HG02870 (cell line): Measurements from ENCODE around the gene KDM6A.
"Not testable (repeated sequence)": the region's sequence is repeated elsewhere in the genome, so short reads cannot be mapped to it uniquely, and the experiment has no call there.

Source experiments
- ATAC-seq: cut with Tn5 transposase; IDR thresholded peaks from one replicate; pipeline ENCODE4 v1.9.1; 2021; ENCODE audit warnings: mild to moderate bottlenecking, moderate library complexity; ENCODE audit not compliant: unreplicated experiment

Gene KDM6A

DNA sequence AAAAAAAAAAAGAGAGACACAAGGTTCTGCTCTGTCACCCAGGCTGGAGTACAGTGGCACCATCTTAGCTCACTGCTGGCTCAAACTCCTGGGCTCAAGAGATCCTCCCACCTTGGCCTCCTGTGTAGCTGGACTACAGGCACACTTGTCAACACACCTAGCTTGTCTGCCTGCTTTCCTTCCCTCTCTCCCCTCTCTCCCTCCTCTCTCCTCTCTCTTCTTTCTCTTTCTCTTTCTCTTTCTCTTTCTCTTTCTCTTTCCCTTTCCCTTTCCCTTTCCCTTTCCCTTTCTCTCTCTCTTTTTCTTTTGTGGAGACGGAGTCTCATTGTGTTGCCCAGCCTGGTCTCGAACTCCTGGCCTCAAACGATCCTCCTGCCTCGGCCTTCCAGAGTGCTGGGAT is 195.6 kb downstream of the KDM6A start:
- ATAC-seq, result no peak

DNA sequence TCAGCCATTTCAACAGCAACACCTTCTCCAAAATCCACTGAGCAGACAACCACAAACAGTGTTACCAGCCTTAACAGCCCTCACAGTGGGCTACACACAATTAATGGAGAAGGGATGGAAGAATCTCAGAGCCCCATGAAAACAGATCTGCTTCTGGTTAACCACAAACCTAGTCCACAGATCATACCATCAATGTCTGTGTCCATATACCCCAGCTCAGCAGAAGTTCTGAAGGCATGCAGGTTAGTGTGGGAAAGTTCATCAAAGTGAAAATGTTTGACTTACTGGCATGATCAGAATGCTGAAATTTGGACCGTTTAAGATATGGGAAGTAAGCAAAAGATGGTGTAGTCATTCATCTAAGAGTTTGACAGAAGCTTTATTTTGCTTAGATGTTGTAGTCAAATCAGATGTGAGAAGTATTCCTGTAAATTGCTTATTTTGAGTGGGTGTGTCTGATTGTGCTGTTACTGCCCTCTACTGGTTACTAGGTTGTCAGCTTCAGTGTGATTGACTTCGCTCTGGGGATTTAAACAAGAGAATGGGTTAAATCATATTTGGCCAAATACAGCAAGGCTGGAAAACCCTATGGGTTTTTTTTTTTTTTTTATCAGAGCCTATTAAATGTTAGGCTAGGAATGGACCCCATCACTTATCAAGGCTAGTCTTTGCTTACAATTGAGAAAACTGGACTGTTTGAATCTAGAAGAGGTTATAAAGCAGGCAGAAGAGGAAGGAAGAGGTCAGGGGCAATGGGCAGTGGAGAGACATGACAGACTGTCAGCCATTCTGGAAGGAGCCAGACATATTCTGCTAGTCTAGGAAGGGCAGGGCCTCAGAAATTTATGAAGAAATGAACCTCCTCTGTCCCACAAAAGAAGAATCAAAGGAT is 197.4 kb downstream of the KDM6A start:
- no peak for ATAC-seq

DNA sequence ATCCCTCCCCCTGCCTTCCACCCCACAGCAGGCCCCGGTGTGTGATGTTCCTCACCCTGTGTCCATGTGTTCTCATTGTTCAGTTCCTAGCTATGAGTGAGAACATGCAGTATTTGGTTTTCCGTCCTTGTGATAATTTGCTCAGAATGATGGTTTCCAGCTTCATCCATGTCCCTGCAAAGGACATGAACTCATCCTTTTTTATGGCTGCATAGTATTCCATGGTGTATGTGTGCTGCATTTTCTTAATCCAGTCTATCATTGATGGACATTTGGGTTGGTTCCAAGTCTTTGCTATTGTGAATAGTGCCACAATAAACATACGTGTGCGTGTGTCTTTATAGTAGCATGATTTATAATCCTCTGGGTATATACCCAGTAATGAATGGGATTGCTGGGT is 200.0 kb downstream of the KDM6A start:
- ATAC-seq, result not testable (repeated sequence)

DNA sequence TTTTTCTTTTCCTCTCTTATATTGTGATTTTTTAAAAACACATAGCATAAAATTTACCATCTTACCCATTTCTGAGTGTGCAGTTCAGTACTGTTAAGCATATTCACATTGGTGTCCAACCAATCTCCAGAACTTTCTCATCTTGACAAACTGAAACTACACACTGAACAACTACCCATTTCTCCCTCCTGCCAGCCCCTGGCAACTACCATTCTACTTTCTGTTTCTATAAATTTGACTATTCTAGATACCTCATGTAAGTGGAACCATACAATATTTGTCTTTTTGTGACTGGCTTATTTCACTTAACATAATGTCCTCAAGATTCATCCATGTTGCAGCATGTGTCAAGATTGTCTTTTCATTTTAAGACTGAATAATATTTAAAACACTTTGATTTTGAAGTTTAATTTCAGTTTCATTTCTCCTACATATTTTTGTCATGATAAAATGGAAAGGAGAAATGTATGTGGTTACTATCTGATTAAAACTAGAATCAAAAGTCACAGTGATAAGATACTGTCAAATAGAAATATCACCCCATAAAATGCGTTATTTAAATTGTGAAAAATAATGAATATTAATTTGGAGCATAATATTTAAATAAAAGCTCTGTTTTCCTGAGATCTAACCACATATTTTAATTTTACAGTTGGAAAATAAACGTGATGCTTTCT is 204.9 kb downstream of the KDM6A start:
- ATAC-seq, result peak; percentile 85

DNA sequence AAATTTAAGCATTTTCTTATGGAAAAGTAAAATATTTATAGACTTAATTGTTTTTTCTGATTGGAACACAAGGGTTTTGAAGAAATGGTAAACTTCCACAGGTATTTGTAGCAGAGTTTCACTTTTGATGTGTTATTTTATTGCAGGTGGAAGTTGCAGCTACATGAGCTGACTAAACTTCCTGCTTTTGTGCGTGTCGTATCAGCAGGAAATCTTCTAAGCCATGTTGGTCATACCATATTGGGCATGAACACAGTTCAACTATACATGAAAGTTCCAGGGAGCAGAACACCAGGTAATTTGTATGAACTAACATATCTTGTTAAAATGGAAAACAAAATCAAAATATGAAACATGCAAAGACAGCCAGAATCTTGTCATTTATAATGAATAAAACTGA is 210.3 kb downstream of the KDM6A start:
- no peak for ATAC-seq

DNA sequence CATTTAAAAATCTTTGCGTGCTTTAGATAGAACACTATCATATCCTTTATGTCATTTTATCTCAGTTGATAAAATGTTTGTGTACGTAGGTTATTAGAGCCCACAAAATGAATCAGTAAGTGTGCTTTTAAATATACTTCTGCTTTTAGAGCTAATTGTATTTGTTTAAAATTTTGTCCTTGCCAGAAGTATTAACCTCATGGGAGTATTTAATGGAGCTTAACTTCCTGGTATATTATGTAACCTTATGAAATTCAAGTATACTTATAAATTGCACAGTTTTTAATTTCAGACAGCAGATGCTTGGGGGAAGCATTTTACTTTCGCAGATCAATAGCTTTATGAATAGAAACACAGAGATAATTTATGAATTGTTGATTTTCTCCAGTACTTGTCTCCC is 237.5 kb downstream of the KDM6A start:
- no peak for ATAC-seq

DNA sequence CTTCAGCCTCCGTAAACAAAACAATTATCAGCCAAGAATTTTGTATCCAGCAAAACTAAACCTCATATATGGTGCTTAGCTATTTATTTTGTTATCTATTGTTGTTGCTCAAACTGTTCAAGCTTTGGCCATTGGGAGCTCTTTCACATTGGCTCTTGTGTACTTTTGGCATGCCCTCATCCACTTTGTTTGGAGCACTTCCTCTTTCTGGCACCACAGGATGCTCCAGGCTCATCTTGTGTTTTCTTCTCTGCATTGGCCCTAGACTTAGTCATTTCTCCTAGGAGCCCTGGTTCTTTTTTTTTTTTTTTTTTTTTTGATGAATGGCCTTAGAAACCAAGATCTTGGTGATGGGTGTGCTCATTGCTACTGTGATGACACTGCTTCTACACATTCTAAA is 253.2 kb downstream of the KDM6A start:
- ATAC-seq, result no peak

DNA sequence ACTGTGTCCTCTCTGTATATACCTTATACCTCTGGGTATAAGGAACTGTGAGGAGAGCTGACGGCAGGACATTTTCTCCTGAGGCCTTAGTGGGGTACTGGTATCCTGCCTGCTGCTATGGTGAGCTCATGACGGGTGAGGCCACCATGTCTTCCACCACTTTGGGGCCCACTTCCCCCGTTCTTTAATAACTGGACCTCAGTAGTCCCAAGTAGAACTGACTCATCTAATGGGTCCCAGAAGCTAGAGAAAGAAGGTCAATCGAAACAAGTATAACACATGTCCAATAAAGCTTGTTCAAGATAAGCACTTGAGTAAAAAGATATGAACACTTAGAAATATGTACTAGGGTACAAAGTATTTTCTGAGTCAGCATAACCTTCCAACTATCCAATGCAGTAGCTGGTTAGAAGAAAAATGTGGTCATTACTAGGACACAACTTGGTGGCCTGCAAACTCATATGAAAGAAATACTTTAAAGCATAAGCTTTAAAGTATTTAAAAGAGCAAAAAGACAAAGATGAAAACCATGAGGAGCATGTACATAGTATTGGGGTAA is 256.0 kb downstream of the KDM6A start:
- no peak for ATAC-seq

DNA sequence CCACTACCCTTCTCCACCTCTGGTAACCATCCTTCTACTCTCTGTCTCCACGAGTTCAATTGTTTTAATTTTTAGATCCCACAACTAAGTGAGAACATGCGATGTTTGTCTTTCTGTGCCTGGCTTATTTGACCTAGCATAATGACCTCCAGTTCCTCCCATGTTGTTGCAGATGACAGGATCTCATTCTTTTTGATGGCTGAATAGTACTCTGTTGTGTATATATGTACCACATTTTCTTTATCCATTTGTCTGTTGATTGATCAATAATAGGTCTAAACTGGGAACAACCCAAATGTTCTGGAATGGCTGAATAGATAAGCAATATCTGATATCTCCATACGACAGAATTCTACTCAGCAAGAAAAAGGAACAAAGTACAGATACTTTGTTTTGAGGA is 260.5 kb downstream of the KDM6A start:
- no peak for ATAC-seq

DNA sequence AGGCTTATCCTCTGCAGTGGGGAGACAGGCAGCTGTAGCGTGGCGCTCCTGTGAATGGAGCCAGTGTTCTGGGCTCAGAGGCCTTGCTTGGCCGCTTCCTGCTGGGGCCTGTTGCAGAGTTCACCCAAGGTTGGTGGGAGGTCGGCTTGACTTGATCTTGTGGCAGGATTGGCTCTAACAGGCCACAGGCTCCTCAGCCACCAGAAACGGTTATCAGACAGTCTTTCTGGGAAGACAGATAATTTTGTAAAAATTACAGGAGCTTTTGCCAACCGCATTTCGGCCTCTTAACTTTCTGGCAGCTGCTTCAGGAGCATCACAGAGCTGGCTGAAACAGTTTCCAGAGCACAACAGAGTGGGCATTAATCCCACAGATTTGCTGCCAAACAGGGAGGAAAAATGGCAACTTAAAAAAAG is 261.3 kb downstream of the KDM6A start:
- no peak for ATAC-seq

DNA sequence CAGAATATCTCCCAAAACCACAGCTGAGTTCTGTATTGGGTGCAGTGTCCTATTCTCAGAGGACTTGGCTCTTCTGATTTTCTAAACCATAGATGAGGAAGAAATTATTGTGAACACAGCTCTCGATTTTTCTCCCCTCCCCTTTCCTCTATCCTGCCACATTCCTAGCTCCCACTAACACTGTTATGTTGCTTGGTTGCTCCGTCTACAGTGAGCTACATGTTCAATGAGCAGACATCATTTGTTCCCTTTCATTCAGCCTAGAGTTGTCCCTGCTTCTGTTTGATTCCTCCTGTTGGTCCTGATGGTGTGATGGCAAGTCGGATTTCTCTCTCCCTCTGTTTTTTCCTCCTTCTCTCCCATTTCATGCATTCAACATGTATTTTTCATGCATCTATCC is 261.8 kb downstream of the KDM6A start:
- ATAC-seq, result no peak

DNA sequence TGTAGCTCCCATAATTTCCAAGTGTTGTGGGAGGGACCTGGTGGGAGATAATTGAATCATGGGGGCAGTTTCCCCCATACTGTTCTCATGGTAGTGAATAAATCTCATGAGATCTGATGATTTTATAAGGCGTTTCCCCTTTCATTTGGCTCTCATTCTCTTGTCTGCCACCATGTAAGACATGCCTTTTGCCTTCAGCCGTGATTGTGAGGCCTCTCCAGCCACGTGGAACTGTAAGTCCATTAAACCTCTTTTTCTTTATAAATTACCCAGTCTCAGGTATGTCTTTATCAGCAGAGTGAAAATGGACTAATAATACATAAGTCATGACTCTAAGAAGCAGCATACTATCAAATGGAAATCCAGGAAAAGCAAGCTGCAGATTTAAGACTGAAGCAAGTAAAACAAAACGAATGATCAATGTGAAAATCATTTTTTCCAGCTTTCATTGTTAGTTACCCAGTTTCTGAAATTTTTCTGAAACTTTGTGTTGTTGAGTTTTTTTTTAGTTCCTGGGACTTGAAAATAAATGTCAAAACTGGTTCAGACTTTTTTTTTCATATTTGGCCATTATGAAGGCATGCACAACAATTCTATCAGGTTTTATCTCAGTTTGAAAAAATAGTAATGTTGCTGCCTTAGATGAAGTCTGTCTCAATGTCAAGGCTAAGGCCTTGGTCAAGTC is 262.5 kb downstream of the KDM6A start:
- not testable (repeated sequence) for ATAC-seq

DNA sequence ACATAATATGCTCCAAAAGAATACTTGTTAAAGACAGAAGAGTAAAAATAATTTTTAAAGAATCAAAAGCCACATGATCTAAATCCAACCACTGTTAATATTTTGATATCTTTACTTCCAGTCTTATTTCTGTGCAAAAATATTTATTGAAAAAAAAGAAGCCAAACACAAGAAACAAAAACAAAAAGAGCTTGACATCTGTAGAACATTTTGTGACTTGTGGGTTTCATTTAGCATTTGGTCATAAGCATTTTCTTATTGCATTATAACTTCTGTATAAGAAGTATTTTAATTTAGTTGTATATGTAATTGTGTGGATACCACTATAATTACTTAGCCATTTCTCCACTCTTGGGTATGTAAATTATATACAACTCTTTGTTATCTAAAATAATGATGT is 264.5 kb downstream of the KDM6A start:
- no peak for ATAC-seq

DNA sequence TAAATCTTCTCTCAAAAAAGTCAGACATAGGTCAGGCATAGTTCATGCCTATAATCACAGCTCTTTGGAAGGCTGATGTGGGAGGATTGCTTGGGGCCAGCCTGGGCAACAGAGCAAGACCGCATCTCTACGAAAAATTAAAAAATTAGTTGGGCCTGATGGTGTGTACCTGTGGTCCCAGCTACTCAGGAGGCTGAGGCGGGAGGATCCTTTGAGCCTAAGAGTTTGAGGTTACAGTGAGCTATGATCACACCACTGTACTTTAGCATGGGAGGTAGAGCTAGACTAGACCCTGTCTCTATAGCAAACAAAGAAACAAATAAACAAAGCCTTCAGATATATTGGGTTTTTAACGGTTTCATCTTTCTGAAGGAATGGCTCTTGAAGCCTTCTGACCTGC is 265.5 kb downstream of the KDM6A start:
- no peak for ATAC-seq

DNA sequence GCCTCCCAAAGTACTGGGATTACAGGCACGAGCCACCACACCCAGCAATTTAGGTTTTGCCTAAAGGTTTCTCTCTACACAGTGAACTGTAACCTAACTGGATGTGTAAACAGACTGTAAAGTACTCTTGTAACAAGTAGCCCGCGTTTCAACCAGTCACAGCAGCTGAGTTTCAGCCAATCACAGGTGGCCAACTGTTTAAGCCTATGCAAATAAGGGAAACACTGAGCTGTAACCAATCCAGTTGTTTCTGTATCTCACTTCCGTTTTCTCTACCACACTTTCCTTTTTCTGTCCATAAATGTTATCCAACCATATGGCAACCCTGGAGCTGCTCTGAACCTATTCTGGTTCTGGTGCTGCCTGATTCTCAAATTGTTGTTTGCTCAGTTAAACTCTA is 267.8 kb downstream of the KDM6A start:
- no peak for ATAC-seq

DNA sequence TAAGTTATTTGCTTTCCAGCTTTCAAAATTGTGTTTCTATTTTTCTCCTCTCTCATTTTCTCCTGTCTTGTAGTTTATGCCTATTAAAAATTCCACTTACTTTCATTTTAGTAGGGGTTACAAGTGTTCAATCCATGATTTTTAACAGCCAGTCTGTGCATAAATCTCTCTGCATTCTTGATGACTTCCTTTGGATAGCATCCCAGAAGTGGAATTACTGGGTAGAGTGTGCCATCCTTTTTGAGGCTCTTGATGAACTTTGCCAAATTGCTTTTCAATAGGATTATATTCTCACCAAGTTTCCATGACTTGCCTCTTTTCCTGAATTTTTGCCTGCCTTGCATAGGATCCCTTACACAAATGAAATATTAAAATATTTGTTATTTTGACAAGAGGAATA is 269.2 kb downstream of the KDM6A start:
- no peak for ATAC-seq

DNA sequence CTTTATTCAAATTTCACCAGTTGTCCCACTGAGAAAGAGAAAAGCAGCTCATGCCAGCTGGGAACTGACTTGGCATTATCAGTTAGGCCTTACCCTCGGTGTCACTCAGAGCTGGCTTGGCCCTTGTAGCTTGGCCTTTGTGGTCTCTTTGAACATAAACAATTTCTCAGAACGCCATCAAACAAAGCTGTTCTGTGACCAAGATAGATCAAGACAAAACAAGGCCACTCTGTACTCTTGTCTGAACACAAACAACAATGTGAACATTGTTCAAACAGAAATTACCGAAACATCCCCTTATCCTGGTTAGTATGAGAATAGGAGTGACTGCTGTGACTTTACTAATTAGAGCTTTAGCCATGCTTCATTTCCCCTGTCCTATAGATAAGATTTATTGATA is 270.5 kb downstream of the KDM6A start:
- no peak for ATAC-seq

DNA sequence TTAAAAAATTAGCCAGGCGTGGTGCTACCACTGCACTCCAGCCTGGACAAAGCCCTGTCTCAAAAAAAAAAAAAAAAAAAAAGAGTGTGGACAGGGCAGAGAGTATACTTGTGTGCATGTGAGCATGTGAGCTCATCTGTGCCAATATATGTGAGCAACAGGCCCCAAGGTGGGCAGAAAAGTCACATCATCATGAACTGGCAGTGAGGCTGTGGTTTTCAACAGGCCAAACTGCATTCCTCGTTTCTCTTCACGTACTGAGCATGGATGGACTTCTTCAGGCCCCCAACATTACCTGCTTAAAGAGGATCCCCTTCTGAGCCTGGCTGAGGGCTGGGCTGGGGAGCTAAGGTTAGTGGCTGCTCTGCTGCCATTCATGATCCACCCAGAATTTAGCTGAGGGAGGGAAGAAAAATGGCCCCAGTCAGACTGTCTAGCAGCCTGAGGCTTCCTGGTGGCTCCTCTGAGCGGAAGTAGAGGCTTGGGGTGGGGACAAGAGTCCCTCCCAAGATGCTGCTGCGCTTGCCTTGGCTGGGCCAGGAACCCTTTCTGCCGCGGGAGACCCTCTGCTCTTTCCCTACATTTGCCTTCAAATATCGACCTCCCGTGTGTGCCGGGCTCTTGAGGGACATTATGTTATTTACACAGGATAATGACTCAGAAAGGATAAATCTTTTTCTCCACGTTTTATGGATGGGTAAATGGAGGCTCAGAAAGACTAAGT is 272.7 kb downstream of the KDM6A start:
- no peak for ATAC-seq

DNA sequence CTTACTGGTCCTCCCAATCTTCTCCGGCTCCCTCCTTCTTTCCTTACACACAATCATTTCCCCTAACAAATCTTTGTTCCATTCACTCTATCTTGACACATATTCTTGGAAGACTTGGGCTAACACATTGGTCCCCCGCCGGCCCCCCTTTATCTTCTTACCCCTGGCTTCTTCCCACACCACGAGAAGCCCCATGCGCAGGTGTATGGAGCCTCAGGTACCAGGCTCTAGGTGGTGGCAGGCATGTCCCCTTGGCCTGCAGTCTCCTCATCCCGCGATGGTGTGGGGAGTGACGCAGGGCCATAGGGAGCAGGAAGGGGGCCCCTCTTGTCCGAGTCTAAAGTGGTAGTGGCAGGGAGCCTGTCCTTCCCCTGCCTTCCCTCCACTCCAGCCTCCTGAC is 277.8 kb downstream of the KDM6A start:
- ATAC-seq, result no peak

DNA sequence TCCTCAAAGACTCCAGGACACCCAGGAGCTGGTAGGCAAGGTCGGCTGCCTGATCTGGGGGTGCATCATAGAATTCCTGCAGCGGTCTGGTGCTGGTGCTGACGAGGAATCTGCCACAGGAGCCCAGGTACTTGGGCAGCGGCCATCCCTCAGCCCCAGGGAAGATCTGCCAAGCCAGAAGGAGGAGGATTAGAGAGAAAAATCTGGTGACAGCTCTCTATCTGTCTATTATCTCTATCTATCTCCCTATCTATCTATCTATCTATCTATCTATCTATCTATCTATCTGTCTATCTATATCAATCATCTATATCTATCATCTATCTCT is 281.0 kb downstream of the KDM6A start:
- ATAC-seq, result no peak

DNA sequence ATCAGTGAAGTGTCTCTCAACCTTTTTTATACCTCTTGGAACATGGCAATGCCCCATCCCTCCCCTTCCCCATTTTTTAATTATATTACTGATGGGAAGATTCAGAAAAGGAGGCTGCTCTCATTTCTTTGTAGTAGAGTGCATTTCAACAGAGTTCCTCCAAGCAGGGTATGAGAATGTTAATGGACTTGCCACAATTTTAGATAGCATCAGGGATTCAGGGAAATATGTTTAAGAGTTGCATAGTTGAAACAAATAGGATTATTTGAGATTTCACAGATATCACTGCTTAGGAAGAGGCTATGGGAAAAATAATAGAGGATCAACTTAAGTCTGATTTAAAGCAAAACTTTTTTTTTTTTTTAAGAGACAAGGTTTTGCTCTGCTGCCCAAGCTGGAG is 281.5 kb downstream of the KDM6A start:
- ATAC-seq, result no peak
